Liver (tissue), 9 donors: Measurements from ENCODE around the gene ALDOA. TPM values are rescaled to one million over a fixed set of nuclear protein-coding genes. Genes with fewer than 3 reads are reported as not detected.

Experiments
- DNase-seq: peaks from one replicate; pipeline ENCODE4 v3.0.0-alpha.2; 2017; ENCODE audit warnings: low spot score
- H3K27ac ChIP-seq, 2 donors: one replicate each; pipeline ENCODE4 v1.7.0; 2013; ENCODE audit warnings: inconsistent platforms in 2 of 2, low read length in 2 of 2, control low read depth in 1 of 2, low read depth in 1 of 2, mild to moderate bottlenecking in 1 of 2
- H3K27me3 ChIP-seq, 4 donors: one replicate each; pipeline versions ENCODE4 v1.6.1 to v1.7.0; 2013; ENCODE audit warnings: low read length in 3 of 4, inconsistent platforms in 1 of 4, mild to moderate bottlenecking in 1 of 4, moderate library complexity in 1 of 4; ENCODE audit not compliant: control insufficient read depth in 4 of 4, insufficient read depth in 4 of 4
- H3K36me3 ChIP-seq, 4 donors: one replicate each; pipeline versions ENCODE4 v1.6.1 to v1.7.0; 2013; ENCODE audit warnings: low read length in 3 of 4, mild to moderate bottlenecking in 3 of 4, low read depth in 1 of 4, moderate library complexity in 1 of 4; ENCODE audit not compliant: control insufficient read depth in 4 of 4, insufficient read depth in 3 of 4
- H3K4me1 ChIP-seq, 4 donors: one replicate each; pipeline versions ENCODE4 v1.6.1 to v1.7.0; 2013; ENCODE audit warnings: low read length in 3 of 4, mild to moderate bottlenecking in 3 of 4, moderate library complexity in 1 of 4; ENCODE audit not compliant: control insufficient read depth in 4 of 4, insufficient read depth in 4 of 4
- H3K4me3 ChIP-seq, 3 donors: one replicate each; pipeline versions ENCODE4 v1.6.1 to v1.7.0; 2013; ENCODE audit warnings: low read length in 3 of 3, control low read depth in 1 of 3, low read depth in 1 of 3, mild to moderate bottlenecking in 1 of 3
- H3K9ac ChIP-seq, 2 donors: one replicate each; pipeline ENCODE4 v1.7.0; 2013; ENCODE audit warnings: low read length in 2 of 2, mild to moderate bottlenecking in 2 of 2, moderate library complexity in 2 of 2, control low read depth in 1 of 2, low read depth in 1 of 2
- H3K9me3 ChIP-seq, 4 donors: one replicate each; pipeline versions ENCODE4 v1.6.1 to v1.7.0; 2013; ENCODE audit warnings: low read length in 3 of 4; ENCODE audit not compliant: control insufficient read depth in 4 of 4
- ATF3 ChIP-seq: IDR thresholded peaks from 2 replicates; pipeline ENCODE4 v1.6.1; 2016; ENCODE audit warnings: antibody characterized with exemption
- FOXA1 ChIP-seq: IDR thresholded peaks from 2 replicates; pipeline ENCODE4 v1.6.1; 2016; ENCODE audit warnings: antibody characterized with exemption
- FOXA2 ChIP-seq: IDR thresholded peaks from 2 replicates; pipeline ENCODE4 v1.6.1; 2016; ENCODE audit warnings: antibody characterized with exemption
- GABPA ChIP-seq, 2 donors: IDR thresholded peaks in 1 of 2; conservative IDR thresholded peaks in 1 of 2; 2 replicates each; pipeline ENCODE4 v1.6.1; 2016; ENCODE audit warnings: antibody characterized with exemption in 2 of 2, mild to moderate bottlenecking in 1 of 2, moderate library complexity in 1 of 2
- HNF4A ChIP-seq, 2 donors: conservative IDR thresholded peaks; 2 replicates each; pipeline ENCODE4 v1.6.1; 2016; ENCODE audit warnings: antibody characterized with exemption in 2 of 2, mild to moderate bottlenecking in 2 of 2
- HNF4G ChIP-seq: IDR thresholded peaks from 2 replicates; pipeline ENCODE4 v1.6.1; 2016; ENCODE audit warnings: antibody characterized with exemption
- JUND ChIP-seq, 2 donors: IDR thresholded peaks; 2 replicates each; pipeline ENCODE4 v1.6.1; 2016; ENCODE audit warnings: antibody characterized with exemption in 2 of 2
- NR2F2 ChIP-seq: IDR thresholded peaks from 2 replicates; pipeline ENCODE4 v1.6.1; 2016; ENCODE audit warnings: antibody characterized with exemption
- RXRA ChIP-seq, 2 donors: IDR thresholded peaks; 2 replicates each; pipeline ENCODE4 v1.6.1; 2017 to 2018; ENCODE audit warnings: antibody characterized with exemption in 2 of 2, mild to moderate bottlenecking in 1 of 2
- SP1 ChIP-seq: IDR thresholded peaks from 2 replicates; pipeline ENCODE4 v1.6.1; 2018; ENCODE audit warnings: antibody characterized with exemption, mild to moderate bottlenecking
- TAF1 ChIP-seq: conservative IDR thresholded peaks from 2 replicates; pipeline ENCODE4 v1.6.1; 2016; ENCODE audit warnings: antibody characterized with exemption, mild to moderate bottlenecking
- YY1 ChIP-seq: IDR thresholded peaks from 2 replicates; pipeline ENCODE4 v1.6.1; 2016; ENCODE audit warnings: antibody characterized with exemption, mild to moderate bottlenecking
- ZBTB33 ChIP-seq: IDR thresholded peaks from 2 replicates; pipeline ENCODE4 v1.6.1; 2016; ENCODE audit warnings: antibody characterized with exemption
- WGBS: extraction: QIAGEN DNeasy Blood & Tissue Kit; methylation state at CpG from one replicate; pipeline ENCODE4 v1.1.7; 2013; 5-methylcytosine and 5-hydroxymethylcytosine counted together
- polyA plus RNA-seq, 2 donors: library from polyadenylated mRNA; stranded (reverse) in 1 of 2; unstranded in 1 of 2; fragments of 200-250 nt in 1 of 2; fragments of >200 nt in 1 of 2; fragmentation: Nextera tagmentation in 1 of 2; extraction: Ambion mirVana in 1 of 2; gene quantifications; one replicate each; pipeline versions ENCODE4 v1.2.1 to v1.2.3, GENCODE V29; 2013 to 2015
- total RNA-seq, 2 donors: library from RNA; depleted of rRNA; stranded (reverse); fragments of >200 nt; gene quantifications; one replicate each; pipeline ENCODE4 v1.2.3, GENCODE V29; 2014
- TF ChIP-seq, protein P1 (sequence below): IDR thresholded peaks from 2 replicates; pipeline ENCODE4 v1.6.1; 2016; ENCODE audit warnings: antibody characterized with exemption, mild to moderate bottlenecking
- TF ChIP-seq, protein P2 (sequence below): fragments of 150-350 bp; IDR thresholded peaks from 2 replicates; pipeline ENCODE4 v1.5.1; 2017; ENCODE audit warnings: improper control_type of control experiment, low read depth, low read length; ENCODE audit not compliant: missing input control
- TF ChIP-seq, protein P3 (sequence below): IDR thresholded peaks from 2 replicates; pipeline ENCODE4 v1.6.1; 2016; ENCODE audit warnings: antibody characterized with exemption
- donor health status: healthy.
- donor health status: healthy.
- donor health status: healthy.
- donor health status: healthy.
- donor health status: healthy.

The ALDOA gene
- total and polyA plus RNA-seq, 4 donors, result 96.8 to 251 (median 121) TPM

DNA sequence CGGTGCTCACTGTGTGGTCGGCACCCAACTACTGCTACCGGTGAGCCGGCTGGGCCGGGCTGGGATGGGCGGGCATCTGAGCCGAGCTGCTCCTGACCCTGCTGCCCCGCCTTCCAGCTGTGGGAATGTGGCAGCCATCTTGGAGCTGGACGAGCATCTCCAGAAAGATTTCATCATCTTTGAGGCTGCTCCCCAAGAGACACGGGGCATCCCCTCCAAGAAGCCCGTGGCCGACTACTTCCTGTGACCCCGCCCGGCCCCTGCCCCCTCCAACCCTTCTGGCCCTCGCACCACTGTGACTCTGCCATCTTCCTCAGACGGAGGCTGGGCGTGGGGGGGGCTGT, 19.2 kb downstream of the ALDOA start:
- H3K4me1 ChIP-seq, result peaks cover 1 to 7% (median 4%) of the 10 kb centered on the region in 4 donors
- peaks cover 28 to 37% (median 37%) of the 10 kb centered on the region in 4 donors for H3K36me3 ChIP-seq

GRCh38 chr16:30085247-30085646, 19.7 kb downstream of the ALDOA start:
- Histone ChIP-seq H3K9ac (no peak overlapping the region), H3K27me3 (no peaks in the 10 kb centered on the region), H3K27ac (no peak overlapping the region), H3K4me3 (no peak overlapping the region), H3K36me3 (peaks cover 28 to 36% (median 35%) of the 10 kb centered on the region in 4 donors), H3K9me3 (no peaks in the 10 kb centered on the region), H3K4me1 (peaks cover 1 to 9% (median 5%) of the 10 kb centered on the region in 4 donors)
- DNase-seq, result no peak
- WGBS, result 80% methylated on average over 3 of the region's 3 CpGs
- TF ChIP-seq, protein P1, sequence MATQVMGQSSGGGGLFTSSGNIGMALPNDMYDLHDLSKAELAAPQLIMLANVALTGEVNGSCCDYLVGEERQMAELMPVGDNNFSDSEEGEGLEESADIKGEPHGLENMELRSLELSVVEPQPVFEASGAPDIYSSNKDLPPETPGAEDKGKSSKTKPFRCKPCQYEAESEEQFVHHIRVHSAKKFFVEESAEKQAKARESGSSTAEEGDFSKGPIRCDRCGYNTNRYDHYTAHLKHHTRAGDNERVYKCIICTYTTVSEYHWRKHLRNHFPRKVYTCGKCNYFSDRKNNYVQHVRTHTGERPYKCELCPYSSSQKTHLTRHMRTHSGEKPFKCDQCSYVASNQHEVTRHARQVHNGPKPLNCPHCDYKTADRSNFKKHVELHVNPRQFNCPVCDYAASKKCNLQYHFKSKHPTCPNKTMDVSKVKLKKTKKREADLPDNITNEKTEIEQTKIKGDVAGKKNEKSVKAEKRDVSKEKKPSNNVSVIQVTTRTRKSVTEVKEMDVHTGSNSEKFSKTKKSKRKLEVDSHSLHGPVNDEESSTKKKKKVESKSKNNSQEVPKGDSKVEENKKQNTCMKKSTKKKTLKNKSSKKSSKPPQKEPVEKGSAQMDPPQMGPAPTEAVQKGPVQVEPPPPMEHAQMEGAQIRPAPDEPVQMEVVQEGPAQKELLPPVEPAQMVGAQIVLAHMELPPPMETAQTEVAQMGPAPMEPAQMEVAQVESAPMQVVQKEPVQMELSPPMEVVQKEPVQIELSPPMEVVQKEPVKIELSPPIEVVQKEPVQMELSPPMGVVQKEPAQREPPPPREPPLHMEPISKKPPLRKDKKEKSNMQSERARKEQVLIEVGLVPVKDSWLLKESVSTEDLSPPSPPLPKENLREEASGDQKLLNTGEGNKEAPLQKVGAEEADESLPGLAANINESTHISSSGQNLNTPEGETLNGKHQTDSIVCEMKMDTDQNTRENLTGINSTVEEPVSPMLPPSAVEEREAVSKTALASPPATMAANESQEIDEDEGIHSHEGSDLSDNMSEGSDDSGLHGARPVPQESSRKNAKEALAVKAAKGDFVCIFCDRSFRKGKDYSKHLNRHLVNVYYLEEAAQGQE, result no peak
- TF ChIP-seq TAF1 (no peak), SP1 (no peak), RXRA (IDR thresholded peaks at IDR 0.05) (no peak), ZBTB33 (no peak), NR2F2 (no peak), HNF4A (conservative IDR thresholded peaks at IDR 0.05) (no peak), GABPA (IDR thresholded peaks at IDR 0.05 in 1 of 2, conservative IDR thresholded peaks at IDR 0.05 in 1 of 2) (no peak), FOXA2 (no peak), JUND (IDR thresholded peaks at IDR 0.05) (no peak), ATF3 (no peak)
- TF ChIP-seq, protein P2, sequence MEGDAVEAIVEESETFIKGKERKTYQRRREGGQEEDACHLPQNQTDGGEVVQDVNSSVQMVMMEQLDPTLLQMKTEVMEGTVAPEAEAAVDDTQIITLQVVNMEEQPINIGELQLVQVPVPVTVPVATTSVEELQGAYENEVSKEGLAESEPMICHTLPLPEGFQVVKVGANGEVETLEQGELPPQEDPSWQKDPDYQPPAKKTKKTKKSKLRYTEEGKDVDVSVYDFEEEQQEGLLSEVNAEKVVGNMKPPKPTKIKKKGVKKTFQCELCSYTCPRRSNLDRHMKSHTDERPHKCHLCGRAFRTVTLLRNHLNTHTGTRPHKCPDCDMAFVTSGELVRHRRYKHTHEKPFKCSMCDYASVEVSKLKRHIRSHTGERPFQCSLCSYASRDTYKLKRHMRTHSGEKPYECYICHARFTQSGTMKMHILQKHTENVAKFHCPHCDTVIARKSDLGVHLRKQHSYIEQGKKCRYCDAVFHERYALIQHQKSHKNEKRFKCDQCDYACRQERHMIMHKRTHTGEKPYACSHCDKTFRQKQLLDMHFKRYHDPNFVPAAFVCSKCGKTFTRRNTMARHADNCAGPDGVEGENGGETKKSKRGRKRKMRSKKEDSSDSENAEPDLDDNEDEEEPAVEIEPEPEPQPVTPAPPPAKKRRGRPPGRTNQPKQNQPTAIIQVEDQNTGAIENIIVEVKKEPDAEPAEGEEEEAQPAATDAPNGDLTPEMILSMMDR, result no peak

More for the DNA sequence above, 19.2 kb downstream of the ALDOA start:
- H3K9me3 ChIP-seq, result no peaks in the 10 kb centered on the region
- no peak for DNase-seq
- H3K27me3 ChIP-seq, result no peaks in the 10 kb centered on the region
- no peak overlapping the region for H3K9ac ChIP-seq
- H3K27ac ChIP-seq, result no peak overlapping the region
- no peak for TF ChIP-seq SP1
- no peak for TF ChIP-seq JUND (IDR thresholded peaks at IDR 0.05)
- no peak for TF ChIP-seq NR2F2
- no peak for TF ChIP-seq HNF4A (conservative IDR thresholded peaks at IDR 0.05)
- no peak for TF ChIP-seq RXRA (IDR thresholded peaks at IDR 0.05)
- TF ChIP-seq ZBTB33, result no peak
- TF ChIP-seq GABPA (IDR thresholded peaks at IDR 0.05 in 1 of 2, conservative IDR thresholded peaks at IDR 0.05 in 1 of 2), result no peak
- TF ChIP-seq, protein P3, sequence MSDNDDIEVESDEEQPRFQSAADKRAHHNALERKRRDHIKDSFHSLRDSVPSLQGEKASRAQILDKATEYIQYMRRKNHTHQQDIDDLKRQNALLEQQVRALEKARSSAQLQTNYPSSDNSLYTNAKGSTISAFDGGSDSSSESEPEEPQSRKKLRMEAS, result no peak
- TF ChIP-seq HNF4G, result no peak
- no peak for TF ChIP-seq FOXA1
- TF ChIP-seq YY1, result no peak
- TF ChIP-seq FOXA2, result no peak
- no peak for TF ChIP-seq TAF1
- TF ChIP-seq, protein P2, result no peak
- WGBS, result 81% methylated on average over 17 of the region's 17 CpGs
- H3K4me3 ChIP-seq, result no peak overlapping the region
